HepG2 (cell line): ENCODE measurements around the gene CRISPLD2. TPM values are rescaled to one million over a fixed set of nuclear protein-coding genes. Genes with fewer than 3 reads are reported as not detected.

Experiments
- DPF2 ChIP-seq: sonication (generic); formaldehyde crosslinking; IDR thresholded peaks from 2 replicates; pipeline ENCODE4 v1.4.0; 2020; ENCODE audit warnings: mild to moderate bottlenecking, low read depth, missing genetic modification reagents, borderline replicate concordance
- KLF13 ChIP-seq: sonication (generic); formaldehyde crosslinking; IDR thresholded peaks from 2 replicates; pipeline ENCODE4 v1.4.0; 2020; ENCODE audit warnings: mild to moderate bottlenecking, missing genetic modification reagents
- LBX2 ChIP-seq: sonication (generic); formaldehyde crosslinking; IDR thresholded peaks from 2 replicates; pipeline ENCODE4 v1.5.0; 2020; ENCODE audit warnings: missing genetic modification reagents, mild to moderate bottlenecking, borderline replicate concordance
- MAZ ChIP-seq, 2 experiments: sonication (generic) in 1 of 2; formaldehyde crosslinking in 1 of 2; IDR thresholded peaks; 2 replicates each; pipeline versions ENCODE4 v1.5.0 to v1.6.1; 2012 to 2020; ENCODE audit warnings: low read depth in 2 of 2, mild to moderate bottlenecking in 2 of 2, borderline replicate concordance in 1 of 2, improper control_type of control experiment in 1 of 2, low read length in 1 of 2, missing genetic modification reagents in 1 of 2, moderate library complexity in 1 of 2
- NCOR1 ChIP-seq: fragments of 200-600 bp; sonication (generic); IDR thresholded peaks from 2 replicates; pipeline ENCODE4 v1.7.0; 2017; ENCODE audit warnings: antibody characterized with exemption, low read length, borderline replicate concordance
- RELA ChIP-seq: sonication (generic); formaldehyde crosslinking; IDR thresholded peaks from 2 replicates; pipeline ENCODE4 v1.4.0; 2020; ENCODE audit warnings: missing genetic modification reagents
- RFX3 ChIP-seq: IDR thresholded peaks from 2 replicates; pipeline ENCODE4 v1.6.1; 2016; ENCODE audit warnings: missing biosample characterization, missing genetic modification reagents
- TOE1 ChIP-seq: sonication (generic); formaldehyde crosslinking; IDR thresholded peaks from 2 replicates; pipeline ENCODE4 v1.4.0; 2020; ENCODE audit warnings: mild to moderate bottlenecking, missing genetic modification reagents
- TOPORS ChIP-seq: sonication (generic); formaldehyde crosslinking; IDR thresholded peaks from 2 replicates; pipeline ENCODE4 v1.8.0; 2023; ENCODE audit warnings: mild to moderate bottlenecking, missing genetic modification reagents
- ZFYVE20 ChIP-seq: sonication (generic); formaldehyde crosslinking; IDR thresholded peaks from 2 replicates; pipeline ENCODE4 v1.8.0; 2023; ENCODE audit warnings: low read depth, mild to moderate bottlenecking, moderate library complexity, missing genetic modification reagents, borderline replicate concordance
- ZNF10 ChIP-seq: sonication (generic); formaldehyde crosslinking; IDR thresholded peaks from 2 replicates; pipeline ENCODE4 v1.4.0; 2020; ENCODE audit warnings: mild to moderate bottlenecking, low read depth, missing genetic modification reagents, borderline replicate concordance
- ZNF530 ChIP-seq: sonication (generic); formaldehyde crosslinking; IDR thresholded peaks from 2 replicates; pipeline ENCODE4 v1.5.0; 2020; ENCODE audit warnings: low read depth, mild to moderate bottlenecking, missing genetic modification reagents
- ZNF878 ChIP-seq: sonication (generic); formaldehyde crosslinking; IDR thresholded peaks from 2 replicates; pipeline ENCODE4 v1.8.1; 2023; ENCODE audit warnings: mild to moderate bottlenecking, missing genetic modification reagents, moderate library complexity
- polyA plus RNA-seq, 8 experiments: library from polyadenylated mRNA; depleted of rRNA in 3 of 8; stranded (reverse) in 7 of 8; unstranded in 1 of 8; fragments of >200 nt; fragmentation: Illumina TruSeq in 4 of 8; extraction: Trizol in 4 of 8; gene quantifications; 2 replicates each; pipeline versions ENCODE4 v1.2.1 to v1.2.3, GENCODE V29; 2011 to 2016; ENCODE audit warnings: low read depth in 4 of 8, missing spikeins in 1 of 8, mixed read lengths in 1 of 8; ENCODE audit not compliant: insufficient read depth in 1 of 8
- total RNA-seq, 5 experiments: library from RNA; depleted of rRNA; stranded (reverse); fragments of >200 nt; fragmentation: Illumina TruSeq; extraction: Trizol; gene quantifications; 2 replicates each; pipeline ENCODE4 v1.2.3, GENCODE V29; 2016; ENCODE audit warnings: low read depth in 1 of 5
- TF ChIP-seq, protein P1 (sequence below): sonication (generic); formaldehyde crosslinking; IDR thresholded peaks from 2 replicates; pipeline ENCODE4 v1.8.0; 2022; ENCODE audit warnings: mild to moderate bottlenecking, missing genetic modification reagents; ENCODE audit not compliant: insufficient replicate concordance
- TF ChIP-seq, protein P2 (sequence below): IDR thresholded peaks from 2 replicates; pipeline ENCODE4 v1.6.1; 2012; ENCODE audit warnings: low read length, improper control_type of control experiment
- TF ChIP-seq, protein P3 (sequence below): sonication (generic); formaldehyde crosslinking; IDR thresholded peaks from 2 replicates; pipeline ENCODE4 v1.5.0; 2020; ENCODE audit warnings: missing genetic modification reagents, mild to moderate bottlenecking, borderline replicate concordance
- TF ChIP-seq, protein P4 (sequence below): IDR thresholded peaks from 2 replicates; pipeline ENCODE4 v1.6.1; 2016; ENCODE audit warnings: low read depth, borderline replicate concordance
- TF ChIP-seq, protein P5 (sequence below): sonication (generic); formaldehyde crosslinking; conservative IDR thresholded peaks from 2 replicates; pipeline ENCODE4 v1.8.1; 2023; ENCODE audit warnings: missing genetic modification reagents

CRISPLD2 gene
- total and polyA plus RNA-seq, 2 of the 13 experiments (the other 11 are each of a cell fraction or from before 2014, with no cell fraction given) = 0.04 to 0.31 TPM

DNA sequence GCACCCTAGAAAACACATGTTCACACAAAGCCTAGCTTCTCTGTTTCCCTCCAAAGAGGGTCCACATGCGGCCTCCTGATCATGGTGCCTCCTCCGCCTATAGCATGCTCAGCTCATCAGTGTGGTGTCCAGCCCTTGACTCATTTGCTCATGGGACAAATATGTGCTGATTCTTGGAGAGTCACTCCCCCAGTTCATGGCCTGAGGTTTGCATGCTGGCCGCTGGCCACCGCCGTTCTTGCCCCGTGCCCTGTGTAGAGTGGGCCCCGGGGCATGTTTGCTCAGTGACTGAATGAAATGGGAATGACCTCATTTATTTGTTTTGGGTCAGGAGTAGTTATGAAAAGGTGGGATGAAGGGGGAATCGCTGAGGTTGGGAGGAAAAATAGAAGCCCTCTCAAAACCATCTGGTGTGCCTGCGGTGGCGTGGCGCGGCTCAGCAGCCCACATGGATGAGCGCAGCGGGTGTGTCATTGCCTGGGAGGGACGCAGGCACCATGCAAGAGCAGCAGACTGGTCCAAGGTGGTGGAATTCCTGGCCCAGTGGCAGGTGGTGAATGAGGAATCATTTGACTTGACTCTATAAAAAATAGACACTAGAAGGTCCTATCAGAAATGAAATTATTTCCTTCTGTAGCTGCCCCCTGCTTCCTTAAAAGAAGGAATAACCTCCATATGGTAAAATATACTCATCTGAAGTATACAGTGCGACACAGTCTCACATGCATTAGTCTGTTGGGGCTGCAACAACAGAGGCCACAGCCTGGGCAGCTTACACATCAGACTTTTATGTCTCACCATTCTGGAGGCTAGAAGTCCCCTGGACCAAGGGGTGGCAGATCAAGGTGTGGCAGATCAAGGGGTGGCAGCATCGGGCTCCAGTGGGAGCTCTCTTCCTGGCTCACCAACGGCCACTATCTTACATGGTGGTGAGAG is 31.7 kb downstream of the CRISPLD2 start (continued):
- TF ChIP-seq LBX2 (CRISPR knock-in tag) (no peak), MAZ (IDR thresholded peaks at IDR 0.05; ENCODE audit: borderline replicate concordance, low read depth, low read length) (peak; percentile 46), MAZ (CRISPR knock-in tag; IDR thresholded peaks at IDR 0.05; ENCODE audit: low read depth) (peak; percentile 39; the same call in 1 of the 2 replicates), RELA (CRISPR knock-in tag) (no peak), KLF13 (no peak), TOE1 (no peak), ZNF878 (CRISPR knock-in tag) (peak; percentile 75; the same call in 1 of the 2 replicates), NCOR1 (no peak), ZNF10 (CRISPR knock-in tag) (no peak), DPF2 (CRISPR knock-in tag) (no peak), ZNF530 (no peak), ZFYVE20 (CRISPR knock-in tag) (no peak), RFX3 (CRISPR knock-in tag) (no peak), TOPORS (CRISPR knock-in tag) (no peak)
- TF ChIP-seq, protein P1, sequence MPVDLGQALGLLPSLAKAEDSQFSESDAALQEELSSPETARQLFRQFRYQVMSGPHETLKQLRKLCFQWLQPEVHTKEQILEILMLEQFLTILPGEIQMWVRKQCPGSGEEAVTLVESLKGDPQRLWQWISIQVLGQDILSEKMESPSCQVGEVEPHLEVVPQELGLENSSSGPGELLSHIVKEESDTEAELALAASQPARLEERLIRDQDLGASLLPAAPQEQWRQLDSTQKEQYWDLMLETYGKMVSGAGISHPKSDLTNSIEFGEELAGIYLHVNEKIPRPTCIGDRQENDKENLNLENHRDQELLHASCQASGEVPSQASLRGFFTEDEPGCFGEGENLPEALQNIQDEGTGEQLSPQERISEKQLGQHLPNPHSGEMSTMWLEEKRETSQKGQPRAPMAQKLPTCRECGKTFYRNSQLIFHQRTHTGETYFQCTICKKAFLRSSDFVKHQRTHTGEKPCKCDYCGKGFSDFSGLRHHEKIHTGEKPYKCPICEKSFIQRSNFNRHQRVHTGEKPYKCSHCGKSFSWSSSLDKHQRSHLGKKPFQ (CRISPR knock-in tag) = no peak
- TF ChIP-seq, protein P2, sequence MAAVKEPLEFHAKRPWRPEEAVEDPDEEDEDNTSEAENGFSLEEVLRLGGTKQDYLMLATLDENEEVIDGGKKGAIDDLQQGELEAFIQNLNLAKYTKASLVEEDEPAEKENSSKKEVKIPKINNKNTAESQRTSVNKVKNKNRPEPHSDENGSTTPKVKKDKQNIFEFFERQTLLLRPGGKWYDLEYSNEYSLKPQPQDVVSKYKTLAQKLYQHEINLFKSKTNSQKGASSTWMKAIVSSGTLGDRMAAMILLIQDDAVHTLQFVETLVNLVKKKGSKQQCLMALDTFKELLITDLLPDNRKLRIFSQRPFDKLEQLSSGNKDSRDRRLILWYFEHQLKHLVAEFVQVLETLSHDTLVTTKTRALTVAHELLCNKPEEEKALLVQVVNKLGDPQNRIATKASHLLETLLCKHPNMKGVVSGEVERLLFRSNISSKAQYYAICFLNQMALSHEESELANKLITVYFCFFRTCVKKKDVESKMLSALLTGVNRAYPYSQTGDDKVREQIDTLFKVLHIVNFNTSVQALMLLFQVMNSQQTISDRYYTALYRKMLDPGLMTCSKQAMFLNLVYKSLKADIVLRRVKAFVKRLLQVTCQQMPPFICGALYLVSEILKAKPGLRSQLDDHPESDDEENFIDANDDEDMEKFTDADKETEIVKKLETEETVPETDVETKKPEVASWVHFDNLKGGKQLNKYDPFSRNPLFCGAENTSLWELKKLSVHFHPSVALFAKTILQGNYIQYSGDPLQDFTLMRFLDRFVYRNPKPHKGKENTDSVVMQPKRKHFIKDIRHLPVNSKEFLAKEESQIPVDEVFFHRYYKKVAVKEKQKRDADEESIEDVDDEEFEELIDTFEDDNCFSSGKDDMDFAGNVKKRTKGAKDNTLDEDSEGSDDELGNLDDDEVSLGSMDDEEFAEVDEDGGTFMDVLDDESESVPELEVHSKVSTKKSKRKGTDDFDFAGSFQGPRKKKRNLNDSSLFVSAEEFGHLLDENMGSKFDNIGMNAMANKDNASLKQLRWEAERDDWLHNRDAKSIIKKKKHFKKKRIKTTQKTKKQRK = no peak
- TF ChIP-seq, protein P3, sequence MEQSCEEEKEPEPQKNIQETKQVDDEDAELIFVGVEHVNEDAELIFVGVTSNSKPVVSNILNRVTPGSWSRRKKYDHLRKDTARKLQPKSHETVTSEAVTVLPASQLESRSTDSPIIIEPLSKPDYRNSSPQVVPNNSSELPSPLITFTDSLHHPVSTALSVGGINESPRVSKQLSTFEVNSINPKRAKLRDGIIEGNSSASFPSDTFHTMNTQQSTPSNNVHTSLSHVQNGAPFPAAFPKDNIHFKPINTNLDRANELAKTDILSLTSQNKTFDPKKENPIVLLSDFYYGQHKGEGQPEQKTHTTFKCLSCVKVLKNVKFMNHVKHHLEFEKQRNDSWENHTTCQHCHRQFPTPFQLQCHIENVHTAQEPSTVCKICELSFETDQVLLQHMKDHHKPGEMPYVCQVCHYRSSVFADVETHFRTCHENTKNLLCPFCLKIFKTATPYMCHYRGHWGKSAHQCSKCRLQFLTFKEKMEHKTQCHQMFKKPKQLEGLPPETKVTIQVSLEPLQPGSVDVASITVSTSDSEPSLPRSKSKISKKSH = no peak
- TF ChIP-seq, protein P4, sequence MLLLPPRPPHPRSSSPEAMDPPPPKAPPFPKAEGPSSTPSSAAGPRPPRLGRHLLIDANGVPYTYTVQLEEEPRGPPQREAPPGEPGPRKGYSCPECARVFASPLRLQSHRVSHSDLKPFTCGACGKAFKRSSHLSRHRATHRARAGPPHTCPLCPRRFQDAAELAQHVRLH (CRISPR knock-in tag) = no peak; the same call in 1 of the 2 replicates
- TF ChIP-seq, protein P5, sequence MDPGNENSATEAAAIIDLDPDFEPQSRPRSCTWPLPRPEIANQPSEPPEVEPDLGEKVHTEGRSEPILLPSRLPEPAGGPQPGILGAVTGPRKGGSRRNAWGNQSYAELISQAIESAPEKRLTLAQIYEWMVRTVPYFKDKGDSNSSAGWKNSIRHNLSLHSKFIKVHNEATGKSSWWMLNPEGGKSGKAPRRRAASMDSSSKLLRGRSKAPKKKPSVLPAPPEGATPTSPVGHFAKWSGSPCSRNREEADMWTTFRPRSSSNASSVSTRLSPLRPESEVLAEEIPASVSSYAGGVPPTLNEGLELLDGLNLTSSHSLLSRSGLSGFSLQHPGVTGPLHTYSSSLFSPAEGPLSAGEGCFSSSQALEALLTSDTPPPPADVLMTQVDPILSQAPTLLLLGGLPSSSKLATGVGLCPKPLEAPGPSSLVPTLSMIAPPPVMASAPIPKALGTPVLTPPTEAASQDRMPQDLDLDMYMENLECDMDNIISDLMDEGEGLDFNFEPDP (CRISPR knock-in tag) = no peak
